NOMO-1 treated with DMSO at 0.1 percent for 48 hours (cell line): ENCODE measurements around the gene TBCD.

Experiments used
- DNase-seq: peaks from one replicate; lab custom pipeline; 2025; ENCODE audit not compliant: unreplicated experiment; lab: John Stamatoyannopoulos, UW

The TBCD gene

DNA sequence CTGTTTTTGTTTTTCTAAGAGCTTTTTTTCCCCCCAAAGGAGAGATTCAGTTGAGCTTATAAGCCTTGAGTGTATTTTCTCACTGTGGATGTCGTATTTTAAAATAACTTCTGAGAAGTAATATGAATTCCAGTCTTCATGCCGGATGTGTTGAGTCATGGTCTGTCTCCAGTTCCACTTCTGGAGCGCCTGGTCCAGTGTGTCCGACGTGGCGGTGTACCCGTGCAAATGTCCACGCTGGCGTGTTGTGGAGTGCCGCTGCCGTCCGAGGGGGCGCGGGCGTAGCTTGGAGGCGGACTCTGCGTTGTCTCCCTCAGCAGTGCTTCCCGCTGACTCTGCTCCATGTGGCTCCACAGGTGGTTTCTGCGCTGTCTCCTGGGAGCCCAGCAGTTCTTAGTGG is 148.9 kb downstream of the TBCD start:
- no peak for DNase-seq

DNA sequence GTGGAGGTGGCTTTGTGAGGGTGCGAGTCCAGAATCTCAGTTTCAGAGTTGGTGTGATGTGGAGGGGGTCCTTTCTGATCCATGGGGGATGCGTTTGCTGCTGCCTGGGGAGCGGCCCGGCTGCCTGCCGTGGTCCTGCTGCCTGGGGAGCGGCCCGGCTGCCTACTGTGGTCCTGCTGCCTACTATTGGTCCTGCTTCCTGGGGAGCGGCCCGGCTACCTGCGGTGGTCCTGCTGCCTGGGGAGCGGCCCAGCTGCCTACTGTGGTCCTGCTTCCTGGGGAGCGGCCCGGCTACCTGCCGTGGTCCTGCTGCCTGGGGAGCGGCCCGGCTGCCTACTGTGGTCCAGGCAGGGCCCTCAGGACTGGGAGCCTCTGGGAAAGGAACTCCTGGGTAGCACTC is 149.5 kb downstream of the TBCD start:
- DNase-seq: no peak

DNA sequence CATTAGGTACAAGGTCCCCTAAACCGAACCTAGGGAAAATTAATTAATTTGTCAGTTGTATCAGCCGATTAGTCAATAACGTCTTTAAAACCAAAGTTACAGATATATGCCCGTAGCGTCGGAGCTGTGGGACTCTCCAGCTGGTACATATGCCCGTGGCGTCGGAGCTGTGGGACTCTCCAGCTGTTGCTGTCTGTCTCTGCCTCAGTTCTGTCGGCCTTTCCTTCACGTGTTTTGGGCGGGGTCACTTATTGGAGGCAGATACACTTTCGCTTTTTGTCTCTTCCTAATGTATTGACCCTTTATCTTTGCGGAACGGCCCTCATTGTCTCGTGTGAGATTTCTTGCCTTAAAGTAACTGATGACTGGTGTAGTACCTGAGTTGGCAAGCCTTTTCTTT is 150.0 kb downstream of the TBCD start:
- no peak for DNase-seq

DNA sequence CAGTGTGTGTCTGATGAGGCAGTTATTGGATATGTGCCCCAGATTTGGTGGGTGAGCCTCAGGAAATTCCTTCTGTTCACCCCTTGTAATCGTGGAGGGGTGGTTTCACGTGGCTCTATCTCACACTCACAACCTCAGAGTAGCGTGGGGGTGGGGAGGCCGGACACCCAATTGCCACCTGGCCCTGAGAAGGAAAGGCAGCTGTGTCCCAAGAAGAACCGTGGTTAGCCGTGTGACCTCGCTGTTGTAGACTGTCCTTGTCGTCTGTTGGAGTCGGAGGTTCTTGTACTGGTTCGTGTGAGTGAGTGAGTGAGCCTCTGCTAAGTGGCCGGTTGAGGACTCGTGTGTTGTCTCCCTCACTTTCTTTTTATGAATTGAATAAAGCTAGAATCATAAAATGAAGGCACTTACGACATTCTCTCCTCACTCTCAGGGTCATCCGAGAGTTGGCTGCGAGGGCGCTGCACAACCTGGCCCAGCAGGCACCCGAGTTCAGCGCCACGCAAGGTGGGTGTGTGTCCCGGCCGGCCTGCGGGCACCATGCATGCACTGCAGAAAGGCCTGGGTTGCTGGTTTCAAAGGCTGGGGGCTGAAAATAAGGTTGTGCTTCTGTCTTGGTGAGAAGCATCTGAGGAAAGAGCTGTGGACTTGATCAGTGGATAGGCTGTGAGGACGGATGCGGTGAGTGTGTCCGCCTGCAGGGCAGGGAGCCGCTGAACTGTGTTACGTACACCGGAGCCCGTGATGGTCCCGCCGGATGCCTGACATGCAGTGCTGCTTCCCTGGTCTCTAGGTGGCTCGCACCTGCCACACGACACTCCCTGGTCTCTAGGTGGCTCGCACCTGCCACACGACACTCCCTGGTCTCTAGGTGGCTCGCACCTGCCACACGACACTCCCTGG is 151.4 kb downstream of the TBCD start:
- no peak for DNase-seq

DNA sequence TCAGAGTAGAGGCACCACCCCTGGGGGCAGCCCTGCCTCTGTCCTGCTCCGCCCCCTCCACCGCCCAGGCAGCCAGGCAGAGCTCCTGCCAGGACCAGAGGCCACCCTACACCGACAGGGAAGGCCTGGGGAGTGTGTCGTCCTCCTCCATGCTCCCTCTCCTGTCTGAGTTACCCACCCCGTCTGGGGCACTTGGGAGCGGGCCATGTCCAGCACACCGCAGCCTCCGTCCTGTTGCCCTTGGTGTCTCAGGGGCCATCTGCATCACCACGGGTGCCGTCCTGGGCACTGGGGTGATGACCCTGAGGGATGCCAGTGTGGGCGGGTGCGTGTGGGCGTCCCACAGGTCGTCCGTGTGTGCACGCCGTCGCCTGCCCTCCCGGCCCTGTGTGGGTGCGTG is 153.3 kb downstream of the TBCD start:
- no peak for DNase-seq

DNA sequence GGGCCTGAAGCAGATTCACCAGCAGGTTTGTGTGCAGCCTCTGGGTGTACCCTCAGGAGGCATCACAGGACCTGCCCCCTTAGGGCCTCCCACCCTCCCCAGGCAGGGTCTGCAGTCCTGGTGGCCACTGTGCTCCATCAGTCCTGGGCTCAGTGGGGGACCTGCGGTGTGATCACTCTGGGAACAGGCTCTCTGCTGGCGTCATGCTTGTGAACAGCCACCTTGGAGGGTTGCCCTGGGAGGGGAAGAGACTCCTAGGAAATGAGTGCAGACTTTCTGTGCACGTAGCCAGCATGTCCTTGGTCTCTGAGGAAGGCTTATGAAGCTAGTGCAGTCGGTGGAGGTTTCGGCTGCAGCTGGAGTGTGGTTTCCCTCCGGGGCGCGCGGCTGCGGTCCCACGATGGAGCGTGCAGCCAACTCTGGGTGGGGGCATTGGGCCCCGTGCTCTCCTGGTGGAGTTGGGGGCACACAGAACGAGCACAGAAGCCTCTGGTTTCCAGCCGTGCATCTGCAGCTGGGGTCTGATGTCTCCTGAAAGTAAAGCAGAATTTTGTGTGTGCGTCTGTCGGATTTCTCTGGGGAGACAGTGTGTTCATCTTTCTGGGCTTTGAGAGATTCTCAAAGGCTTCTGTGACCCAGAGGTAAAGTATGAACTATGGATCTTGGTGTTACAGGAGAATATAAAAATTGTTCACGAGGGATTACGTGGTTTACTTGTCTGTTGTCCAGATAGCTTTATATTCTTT is 156.1 kb downstream of the TBCD start:
- DNase-seq: no peak

DNA sequence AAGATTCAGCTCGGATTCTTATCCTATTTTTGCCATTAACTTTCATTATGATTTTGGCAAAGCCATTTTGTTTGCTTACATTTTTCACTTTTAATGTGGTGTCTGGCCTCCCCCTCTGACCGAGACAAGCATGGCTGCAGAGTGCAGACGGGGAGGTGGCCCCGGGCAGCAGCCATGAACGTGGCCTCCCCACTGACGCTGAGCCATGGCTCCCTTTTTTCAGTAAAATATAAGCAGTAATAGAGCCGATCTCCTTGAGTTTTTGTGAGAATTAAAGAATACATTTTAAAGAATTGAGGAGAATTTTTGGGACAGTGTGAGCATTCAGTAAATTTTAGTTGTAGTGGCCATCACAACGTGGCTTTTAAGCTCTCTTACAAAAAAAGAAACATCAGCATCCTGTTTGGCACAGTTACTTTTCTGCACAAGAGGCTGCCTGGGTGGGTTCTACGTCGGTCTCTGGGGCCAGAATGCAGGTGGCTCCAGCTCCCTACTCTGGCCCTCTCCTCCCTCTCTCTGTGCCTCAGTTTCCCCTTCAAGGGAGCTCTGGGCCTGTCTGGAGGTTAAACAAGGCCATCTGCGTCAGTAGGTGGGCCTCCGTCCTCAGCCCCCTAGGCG is 156.8 kb downstream of the TBCD start:
- DNase-seq: no peak

DNA sequence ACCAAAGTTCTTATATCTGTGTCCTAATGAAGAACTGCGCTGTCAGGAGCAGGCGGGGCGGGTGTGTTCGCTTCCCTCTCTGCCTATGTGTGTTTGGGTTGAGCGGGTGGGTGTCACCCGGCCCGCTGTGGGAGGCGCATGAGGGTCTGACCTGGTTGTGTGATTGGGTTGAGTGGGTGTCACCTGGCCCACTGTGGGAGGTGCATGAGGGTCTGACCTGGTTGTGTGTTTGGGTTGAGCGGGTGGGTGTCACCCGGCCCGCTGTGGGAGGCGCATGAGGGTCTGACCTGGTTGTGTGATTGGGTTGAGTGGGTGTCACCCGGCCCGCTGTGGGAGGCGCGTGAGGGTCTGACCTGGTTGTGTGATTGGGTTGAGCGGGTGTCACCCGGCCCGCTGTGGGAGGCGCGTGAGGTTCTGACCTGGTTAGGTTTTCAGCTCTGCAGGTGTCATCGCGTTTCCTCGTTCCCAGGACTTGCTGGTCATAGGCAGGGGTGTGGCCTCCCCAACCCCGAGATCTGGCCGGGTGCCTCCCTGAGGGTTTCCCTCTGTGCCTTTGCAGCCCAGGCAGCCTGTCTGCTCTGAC is 157.5 kb downstream of the TBCD start:
- DNase-seq: no peak

DNA sequence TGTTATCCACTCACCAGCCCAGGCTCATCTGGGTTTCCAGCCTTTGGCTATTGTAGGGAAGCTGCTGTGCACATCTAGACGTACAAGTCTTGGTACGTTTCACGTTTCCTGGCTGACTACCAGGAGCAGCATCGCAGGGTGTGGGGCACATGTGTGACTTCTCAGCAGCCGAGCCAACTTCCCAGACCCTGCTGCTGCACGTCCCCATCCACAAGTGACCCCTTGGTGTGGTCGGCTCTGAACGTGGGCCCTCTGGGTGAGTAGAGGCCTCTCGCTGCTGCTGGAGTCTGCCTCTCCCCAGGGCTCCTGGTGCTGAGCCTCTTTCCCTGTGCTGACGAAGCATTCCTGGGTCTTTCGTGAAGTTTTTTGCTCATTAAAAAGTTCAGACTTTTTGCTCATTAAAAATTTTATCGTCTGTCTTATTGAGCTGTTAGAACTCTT is 158.2 kb downstream of the TBCD start:
- DNase-seq: no peak

DNA sequence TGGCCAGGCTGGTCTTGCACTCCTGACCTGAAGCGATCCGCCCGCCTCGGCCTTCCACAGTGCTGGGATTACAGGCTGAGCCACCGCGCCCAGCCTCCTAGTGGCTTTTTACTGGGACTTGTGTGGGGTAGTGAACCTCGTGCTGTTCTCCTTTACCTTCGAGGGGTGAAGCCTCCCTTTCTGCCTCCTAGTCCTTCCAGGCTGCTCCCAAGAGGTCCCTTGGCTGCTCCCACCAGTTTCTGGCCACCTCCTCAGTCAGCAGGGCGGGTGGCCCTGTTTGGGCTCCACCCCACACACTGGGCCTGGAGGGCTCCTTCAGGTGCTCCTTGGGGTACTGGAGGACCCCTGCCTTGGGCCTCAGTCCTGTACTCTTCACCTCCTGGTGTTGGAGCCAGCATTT is 158.9 kb downstream of the TBCD start:
- DNase-seq: no peak

DNA sequence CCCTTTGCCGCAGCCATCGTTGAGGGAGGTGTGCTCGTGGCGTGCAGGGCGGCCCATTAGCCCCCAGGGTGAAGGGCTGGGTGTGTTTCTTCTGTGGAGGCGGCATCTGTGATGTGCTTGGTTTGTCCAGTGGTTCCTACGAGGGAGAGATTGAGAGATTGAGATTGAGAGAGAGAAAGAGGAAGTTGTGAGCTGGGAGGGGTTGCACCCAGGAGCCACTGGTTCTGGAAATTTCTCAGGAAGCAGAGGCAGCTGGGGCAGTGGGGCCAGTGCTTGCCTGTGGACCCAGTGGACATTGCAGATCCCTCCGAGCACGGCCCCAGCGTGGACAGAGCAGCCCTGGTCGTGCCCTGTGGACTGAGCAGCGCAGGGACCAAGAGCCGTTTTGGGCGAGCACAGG is 160.0 kb downstream of the TBCD start:
- DNase-seq: peak; percentile 61

DNA sequence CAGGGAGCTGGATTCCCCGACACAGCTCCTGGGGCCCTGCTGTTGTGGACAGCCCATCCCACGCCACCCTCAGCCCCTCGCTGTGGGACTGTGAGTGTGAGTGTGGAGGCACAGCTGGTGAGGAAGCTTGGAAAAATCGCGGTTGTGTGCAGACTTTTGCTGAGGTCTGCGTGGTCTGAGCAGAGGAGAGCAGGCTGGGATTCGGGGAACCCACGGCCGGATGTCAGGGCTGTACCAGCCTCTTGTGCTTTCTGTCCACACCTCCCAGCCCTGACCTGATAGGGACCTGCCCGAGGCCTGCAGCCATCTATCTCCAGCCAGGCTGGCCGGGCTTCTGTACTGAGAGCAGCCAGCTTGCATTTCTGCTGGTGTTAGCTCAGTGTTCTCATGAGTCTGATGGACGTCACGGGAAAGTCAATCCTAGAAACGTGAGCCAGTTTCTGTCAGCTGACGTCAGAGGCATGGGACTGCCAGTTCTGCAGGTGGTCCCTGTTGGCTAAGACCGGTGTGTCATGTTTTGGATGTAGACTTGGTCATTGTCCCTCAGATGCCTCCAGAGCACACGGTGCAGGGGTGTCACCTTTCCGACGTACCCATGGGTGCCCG is 160.7 kb downstream of the TBCD start:
- DNase-seq: no peak

DNA sequence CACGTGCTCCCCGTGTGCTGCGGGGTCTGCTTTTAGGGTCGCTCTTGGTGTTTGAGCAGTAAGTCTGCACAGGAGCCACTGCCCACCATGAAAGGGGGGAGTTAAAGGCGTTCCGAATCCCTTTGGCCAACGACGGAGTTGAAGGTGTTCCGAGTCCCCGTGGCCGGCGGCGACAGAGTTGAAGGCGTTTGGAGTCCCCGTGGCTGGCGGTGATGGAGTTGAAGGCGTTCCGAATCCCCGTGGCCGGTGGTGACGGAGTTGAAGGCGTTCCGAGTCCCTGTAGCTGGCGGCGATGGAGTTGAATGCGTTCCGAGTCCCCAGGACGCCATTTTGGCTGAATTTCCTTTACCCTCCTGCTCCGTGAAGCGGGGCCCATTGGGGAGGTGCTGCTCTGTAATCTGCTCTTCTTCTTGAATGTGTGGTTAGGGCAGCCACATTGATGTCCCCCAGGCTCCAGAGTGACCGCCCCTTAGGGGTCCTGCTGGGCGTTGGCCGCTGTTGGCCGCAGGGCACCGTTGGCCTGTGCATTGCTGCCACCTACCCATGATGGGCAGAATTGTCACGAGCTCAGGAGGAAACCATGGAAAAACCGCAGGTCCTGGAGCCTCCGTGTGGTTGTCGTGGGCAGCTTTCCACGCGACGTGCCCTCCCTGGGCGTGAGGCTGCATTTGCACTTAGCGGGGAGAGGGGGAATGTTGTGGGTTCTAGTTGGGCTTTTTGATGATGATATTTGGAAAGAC is 161.6 kb downstream of the TBCD start:
- DNase-seq: no peak

DNA sequence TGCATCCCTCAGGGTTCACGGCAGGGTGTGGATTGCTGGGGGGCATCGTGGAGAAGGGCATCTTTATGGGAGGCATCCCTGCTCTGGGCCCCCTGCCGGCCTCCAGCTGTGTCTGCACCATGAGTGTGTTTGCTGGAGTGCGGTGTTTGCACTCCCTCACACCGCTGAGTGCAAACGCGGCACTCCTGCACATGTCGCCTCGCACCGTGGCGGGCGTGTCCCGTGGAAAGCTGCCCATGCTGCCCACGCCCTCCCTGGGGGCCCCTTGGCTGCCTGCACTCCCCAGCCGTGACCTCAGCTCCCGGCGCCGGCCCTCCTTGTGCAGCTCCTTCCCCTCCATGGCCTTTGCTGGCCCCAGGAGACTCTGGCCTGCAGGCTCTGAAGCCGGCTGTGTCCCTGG is 162.5 kb downstream of the TBCD start:
- DNase-seq: no peak

DNA sequence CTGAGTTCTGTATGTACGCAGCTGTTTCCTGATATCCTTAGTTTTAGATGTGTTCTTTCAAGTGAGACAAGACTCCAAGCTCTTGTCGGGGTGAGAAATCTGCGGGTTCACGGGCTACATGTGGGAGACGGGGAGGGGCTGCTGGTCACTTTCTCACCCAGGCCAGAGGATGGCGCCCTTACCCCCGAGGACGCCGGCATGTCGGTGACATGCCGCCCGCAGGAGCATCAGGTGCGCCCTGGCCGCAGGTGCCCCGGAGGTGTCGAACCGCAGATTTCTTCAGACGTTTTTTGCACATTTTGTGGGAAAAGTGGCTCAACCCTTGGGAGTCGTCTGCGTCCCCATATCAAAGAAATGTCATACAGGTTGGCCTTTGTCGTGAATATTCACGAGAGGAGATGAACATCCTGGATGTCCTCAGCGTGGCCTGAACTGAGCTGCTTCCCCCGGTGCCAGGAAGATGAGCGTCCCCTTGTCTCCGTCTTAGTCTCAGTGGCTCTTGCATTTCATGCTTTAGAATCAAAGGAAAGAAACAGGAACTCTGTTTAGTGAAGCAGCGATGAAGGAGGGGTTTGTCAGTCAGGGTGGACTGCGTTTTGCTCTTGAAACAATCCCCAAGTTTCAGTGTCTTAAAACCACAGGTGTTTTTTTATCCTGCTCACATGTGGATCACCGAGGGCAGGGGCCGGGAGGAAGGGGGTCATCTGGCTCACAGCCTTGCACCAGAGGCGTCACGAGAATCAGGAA is 163.3 kb downstream of the TBCD start:
- DNase-seq: no peak

DNA sequence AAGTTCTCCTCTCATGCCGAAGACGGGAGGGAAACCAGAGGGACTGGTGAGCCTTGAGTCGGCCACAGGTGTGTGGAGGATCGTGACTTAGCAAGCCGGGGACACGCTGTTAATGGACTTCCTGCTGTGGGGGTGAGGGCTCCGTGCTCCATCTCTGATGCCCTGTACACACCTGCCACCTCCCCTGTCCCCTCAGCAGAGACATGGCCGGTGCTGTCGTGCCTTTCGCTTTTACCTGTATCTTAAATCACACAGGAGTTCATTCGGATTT is 163.8 kb downstream of the TBCD start:
- no peak for DNase-seq

DNA sequence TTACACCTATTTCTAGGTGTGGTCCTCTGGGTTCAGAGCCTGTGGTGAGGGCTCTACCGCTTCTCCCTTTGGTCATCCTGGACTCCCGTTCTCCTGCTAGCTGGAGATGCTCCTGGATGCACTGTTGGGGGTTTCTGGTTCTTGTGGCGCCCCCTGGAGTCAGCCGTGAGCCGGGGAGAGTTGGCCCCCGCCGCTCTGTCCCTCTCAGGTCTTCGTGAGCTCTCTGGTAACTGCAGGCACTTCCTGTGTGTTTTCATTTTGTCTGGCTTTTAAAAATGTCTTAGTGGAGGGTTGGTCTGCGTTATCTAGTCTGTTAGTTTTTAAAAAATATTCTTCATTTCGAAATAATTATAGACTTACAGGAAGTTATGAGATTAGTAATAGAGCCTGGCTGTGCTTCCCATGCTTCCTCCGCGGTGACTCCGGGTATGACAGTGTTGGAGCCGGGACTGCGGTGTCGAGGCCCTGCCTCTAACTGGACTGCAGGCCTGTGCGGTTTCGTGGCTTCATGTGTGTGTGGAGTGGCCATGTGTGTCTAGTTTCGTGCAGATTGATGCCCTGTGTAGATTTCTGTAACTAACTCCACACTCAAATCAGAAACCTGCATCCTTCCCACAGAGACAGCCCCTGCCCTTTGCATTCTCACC is 166.0 kb downstream of the TBCD start:
- peak; percentile 50 for DNase-seq

DNA sequence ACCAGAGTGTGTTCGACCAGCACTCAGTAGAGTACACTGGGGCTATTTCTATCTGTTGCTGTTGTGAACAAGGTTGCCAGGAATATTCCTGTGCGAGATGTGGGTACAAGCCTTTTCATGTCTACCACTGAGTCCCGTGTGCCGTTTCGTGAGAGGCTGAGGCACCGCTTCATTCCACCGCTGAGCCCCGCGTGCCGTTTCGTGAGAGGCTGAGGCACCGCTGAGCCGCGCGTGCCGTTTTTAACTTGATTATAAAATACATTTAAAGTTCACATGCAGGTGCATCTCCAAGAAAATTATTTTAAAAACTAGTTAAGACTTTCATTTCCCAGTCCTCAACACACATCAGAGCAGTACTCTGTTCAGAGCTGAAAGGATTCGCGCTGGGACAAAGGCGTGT is 166.6 kb downstream of the TBCD start:
- DNase-seq: no peak

DNA sequence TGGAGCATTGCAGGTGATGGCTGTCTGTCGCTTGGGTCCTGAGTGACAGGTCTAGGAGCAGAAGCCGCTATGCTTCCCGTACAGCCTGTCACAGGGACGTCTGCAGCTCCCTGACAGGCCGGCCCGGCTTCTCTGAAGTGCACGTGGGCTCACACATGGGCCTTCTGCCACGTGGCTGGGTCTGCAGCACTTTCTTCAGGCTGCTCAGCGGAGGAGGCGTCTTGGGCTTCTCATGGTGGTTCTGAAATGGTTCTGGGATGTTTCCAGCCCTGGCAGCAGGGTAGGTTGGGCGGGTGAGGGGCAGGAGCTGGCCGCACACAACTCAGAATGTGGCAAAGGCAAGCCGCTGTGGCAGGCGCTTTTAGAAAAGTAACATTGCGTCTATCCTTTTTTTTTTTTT is 168.3 kb downstream of the TBCD start:
- no peak for DNase-seq

DNA sequence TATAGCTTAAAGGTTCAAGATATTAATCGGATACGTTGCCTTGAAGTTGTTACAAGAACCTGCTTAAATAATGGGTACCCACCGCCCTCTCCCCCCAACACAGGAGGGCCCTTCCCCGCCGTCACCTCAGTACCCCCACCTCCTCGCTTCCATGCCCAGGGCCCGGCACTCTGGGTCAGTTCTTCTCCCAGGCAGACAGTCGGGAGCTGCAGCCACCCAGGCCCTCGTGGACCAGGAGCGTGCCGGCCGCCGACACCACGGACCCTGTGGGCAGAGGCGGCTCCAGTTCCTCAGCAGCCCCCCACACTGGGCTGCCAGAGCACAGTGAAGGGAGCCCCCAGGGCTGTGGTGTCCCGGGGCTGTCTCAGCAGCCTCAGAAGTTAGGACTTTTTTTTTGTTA is 168.8 kb downstream of the TBCD start:
- DNase-seq: no peak
